SK-N-MC (cell line): ENCODE results near the gene KBTBD13.

ENCODE experiments used
- EZH2 ChIP-seq: fragments of 200-600 bp; sonication (generic); IDR thresholded peaks from one replicate; pipeline ENCODE4 v1.6.1; 2017; ENCODE audit warnings: antibody characterized with exemption
- FOXP2 ChIP-seq: optimal IDR thresholded peaks from 2 replicates; pipeline ENCODE3; 2011; ENCODE audit warnings: mild to moderate bottlenecking, moderate library complexity; ENCODE audit not compliant: insufficient read depth; ENCODE audit errors: extremely low read length, control extremely low read depth
- POLR2AphosphoS5 ChIP-seq: IDR thresholded peaks from 2 replicates; pipeline ENCODE4 v1.6.1; 2012; ENCODE audit warnings: mild to moderate bottlenecking, low read depth, low read length, borderline replicate concordance

DNA sequence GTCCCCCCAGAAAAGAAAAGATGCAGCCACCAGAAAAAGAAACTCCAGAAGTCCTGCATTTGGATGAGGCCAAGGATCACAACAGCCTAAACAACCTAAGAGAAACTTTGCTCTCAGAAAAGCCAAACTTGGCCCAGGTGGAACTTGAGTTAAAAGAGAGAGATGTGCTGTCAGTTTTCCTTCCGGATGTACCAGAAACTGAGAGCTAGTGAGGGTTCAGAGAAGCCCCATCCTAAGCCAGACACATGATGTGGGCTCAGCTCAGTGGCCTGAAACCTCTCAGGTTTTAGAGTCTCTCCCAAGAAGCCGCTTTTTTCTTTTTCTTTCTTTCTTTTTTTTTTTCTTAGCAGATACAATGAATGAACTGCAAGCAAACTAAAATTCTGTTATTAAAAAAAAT is 23.6 kb upstream of the KBTBD13 start:
- TF ChIP-seq POLR2AphosphoS5: no peak
- no peak for TF ChIP-seq EZH2
- TF ChIP-seq FOXP2: no peak
